HG03196 (cell line): ENCODE measurements around the gene LAMA1.
"Not testable (repeated sequence)": the region's sequence is repeated elsewhere in the genome, so short reads cannot be mapped to it uniquely, and the experiment has no call there.

Experiments used
- ATAC-seq: cut with Tn5 transposase; IDR thresholded peaks from one replicate; pipeline ENCODE4 v1.9.1; 2021; ENCODE audit not compliant: unreplicated experiment

LAMA1 gene, protein sequence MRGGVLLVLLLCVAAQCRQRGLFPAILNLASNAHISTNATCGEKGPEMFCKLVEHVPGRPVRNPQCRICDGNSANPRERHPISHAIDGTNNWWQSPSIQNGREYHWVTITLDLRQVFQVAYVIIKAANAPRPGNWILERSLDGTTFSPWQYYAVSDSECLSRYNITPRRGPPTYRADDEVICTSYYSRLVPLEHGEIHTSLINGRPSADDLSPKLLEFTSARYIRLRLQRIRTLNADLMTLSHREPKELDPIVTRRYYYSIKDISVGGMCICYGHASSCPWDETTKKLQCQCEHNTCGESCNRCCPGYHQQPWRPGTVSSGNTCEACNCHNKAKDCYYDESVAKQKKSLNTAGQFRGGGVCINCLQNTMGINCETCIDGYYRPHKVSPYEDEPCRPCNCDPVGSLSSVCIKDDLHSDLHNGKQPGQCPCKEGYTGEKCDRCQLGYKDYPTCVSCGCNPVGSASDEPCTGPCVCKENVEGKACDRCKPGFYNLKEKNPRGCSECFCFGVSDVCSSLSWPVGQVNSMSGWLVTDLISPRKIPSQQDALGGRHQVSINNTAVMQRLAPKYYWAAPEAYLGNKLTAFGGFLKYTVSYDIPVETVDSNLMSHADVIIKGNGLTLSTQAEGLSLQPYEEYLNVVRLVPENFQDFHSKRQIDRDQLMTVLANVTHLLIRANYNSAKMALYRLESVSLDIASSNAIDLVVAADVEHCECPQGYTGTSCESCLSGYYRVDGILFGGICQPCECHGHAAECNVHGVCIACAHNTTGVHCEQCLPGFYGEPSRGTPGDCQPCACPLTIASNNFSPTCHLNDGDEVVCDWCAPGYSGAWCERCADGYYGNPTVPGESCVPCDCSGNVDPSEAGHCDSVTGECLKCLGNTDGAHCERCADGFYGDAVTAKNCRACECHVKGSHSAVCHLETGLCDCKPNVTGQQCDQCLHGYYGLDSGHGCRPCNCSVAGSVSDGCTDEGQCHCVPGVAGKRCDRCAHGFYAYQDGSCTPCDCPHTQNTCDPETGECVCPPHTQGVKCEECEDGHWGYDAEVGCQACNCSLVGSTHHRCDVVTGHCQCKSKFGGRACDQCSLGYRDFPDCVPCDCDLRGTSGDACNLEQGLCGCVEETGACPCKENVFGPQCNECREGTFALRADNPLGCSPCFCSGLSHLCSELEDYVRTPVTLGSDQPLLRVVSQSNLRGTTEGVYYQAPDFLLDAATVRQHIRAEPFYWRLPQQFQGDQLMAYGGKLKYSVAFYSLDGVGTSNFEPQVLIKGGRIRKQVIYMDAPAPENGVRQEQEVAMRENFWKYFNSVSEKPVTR (N-terminal part only)

DNA sequence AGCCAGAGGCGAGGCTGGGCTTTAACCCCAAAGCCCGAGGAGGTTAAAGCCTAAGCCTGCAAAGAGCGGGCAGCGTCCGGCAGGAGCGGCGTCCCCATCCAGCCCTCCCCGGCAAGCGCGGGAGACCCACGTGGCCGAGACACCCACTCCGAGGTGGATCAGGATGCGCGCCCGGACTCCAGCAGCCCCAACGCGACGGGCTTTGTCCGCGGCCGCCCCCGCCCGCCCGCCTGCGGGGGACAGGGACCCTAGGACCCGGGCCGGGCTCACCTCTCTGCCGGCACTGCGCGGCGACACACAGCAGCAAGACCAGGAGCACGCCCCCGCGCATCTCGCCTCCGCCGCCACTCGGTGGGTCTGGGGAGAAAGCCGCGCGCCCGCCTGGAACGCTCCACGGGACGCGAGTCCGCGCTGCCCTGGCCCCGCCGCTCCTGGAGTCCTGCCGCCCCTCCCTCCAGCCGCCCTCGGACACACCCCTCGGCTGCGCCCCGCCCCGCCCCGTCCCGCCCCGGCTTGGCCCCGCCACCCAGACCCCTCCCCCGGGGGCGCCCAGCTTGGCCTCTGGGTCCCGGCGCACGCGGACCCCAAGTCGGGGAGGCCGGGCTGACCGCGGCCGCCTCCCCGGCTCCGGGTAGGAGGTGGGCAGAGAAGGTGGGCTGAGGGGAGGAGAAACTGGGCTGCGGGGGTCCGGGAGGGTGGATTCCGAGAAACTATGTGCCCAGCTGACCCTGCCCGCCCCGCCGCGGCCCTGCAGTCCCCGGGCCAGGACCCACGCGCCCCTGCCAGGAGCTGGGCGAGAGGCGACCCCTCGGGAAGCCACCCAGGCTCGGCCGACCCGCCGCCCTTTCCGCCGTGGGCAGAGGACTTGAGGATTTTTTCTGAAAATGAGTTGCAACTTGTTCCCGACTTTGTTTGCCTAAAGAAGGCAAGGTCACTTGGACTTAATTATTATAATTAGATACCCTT is at the start of gene LAMA1:
LAMA1 (minus strand) TSS at position 408 of the 966 bp plus-strand sequence; CDS start at position 331, 77 bp downstream.
- no peak for ATAC-seq

DNA sequence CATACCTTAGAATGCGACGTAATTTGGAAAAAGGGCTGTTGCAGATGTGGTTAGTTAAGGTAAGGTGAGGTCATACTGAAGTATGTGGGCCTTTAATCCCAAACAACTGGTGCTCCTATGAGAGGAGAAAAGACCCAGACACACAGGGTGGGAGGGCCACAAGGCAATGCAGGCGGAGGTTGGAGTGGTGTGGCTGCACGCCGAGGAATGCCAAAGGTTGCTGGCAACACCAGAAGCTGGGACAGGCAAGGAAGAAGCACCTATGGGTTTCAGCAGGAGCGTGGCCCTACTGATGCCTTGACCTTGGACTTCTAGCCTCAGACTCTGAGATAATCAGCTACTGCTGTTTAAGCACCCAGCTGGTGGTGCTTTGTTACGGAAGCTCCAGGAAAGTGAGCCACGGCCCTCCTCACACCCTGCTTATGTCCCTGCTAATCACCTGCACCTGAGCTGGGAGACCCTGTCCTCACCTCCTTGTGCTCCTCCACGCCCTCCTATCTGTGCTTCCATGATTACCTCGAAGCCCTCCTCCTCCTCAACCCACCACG is 48.3 kb upstream of the LAMA1 start:
- ATAC-seq: no peak

DNA sequence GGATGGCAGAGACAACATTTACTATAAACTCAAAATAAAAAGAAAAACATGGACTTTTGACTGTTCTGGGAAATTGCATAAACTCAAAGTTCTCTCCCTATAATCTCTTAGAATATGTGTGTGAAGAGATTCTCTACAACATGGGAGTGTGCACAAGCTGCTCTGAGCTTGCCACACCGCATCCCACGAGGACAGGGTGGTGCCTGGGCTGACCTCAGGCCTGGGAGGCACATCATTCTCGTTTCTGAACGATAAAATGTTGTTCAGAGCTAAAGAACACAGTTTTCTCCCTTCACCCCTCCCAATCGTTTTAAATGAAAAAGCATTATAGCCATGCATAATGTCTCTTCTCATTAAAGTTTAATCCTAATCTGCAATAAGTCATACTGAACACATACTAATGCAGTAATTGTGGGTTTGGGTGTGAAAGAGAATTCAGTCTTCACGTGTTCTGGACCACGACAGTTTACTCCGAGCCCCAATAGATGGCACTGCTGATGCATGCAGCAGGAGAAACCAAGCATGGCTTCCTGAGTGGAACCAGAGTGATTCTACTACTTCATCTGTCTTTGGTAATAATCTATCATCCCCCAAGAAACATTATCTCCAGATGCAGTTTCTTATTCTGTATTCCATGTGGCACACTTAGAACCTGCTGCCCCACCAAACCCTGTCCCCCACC is 46.9 kb upstream of the LAMA1 start:
- no peak for ATAC-seq

DNA sequence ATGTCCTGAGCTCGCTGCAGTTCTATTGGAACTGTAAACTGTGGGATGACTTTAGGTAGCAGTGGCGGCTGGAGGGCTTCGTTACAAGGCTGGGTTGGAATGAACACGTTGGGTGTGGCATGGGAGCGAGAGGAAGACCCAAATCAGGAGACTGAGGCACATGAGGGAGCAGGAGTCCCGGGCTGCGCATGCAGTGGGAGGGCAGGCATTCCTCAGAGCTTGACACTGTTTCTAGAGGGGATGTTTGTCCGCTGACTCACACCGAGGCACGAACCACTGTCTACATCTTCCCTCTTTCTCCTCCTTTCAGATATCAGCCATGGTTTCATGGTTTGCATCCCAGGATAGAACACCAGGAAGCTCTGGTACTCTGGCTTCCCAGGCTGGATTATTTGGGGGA is 40.6 kb upstream of the LAMA1 start:
- ATAC-seq: no peak

DNA sequence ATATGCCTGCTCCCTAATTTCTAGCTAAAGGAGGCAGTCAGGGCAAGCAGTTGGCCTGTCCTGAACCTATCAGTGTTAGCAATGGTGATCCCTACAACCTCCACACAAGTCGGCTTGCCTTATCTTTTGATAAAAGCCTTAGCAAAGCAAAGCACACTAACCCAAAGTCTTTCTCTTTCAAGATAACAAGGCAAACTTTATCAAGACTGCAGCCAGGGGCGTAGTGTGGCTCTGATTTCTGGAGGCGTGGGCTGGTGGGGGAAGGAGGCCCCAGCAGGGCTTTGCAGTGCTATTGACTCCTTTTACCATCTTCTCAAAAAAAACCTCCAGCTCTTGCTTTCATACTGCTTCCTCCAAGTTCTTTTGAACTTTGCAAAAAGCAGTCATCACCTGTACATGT is 40.2 kb upstream of the LAMA1 start:
- ATAC-seq: no peak

DNA sequence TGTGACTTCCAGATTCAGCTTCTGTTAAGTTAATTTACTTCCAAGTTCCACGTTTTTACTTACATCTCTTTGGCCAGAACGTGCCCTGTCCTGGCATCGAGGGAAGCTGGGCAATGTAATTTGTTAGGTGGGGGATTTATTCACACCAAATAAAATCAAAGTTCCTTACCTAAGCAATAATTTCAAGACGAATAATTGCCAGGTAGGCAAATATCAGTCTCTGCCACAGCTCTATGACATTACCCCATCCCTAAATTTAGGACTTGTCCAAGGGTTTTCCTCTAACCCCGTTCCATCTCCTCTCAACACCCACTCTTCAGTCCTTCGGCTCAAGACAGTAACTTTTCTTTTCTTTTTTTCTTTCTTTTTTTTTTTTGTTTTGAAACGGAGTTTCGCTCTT is 38.3 kb upstream of the LAMA1 start:
- no peak for ATAC-seq

DNA sequence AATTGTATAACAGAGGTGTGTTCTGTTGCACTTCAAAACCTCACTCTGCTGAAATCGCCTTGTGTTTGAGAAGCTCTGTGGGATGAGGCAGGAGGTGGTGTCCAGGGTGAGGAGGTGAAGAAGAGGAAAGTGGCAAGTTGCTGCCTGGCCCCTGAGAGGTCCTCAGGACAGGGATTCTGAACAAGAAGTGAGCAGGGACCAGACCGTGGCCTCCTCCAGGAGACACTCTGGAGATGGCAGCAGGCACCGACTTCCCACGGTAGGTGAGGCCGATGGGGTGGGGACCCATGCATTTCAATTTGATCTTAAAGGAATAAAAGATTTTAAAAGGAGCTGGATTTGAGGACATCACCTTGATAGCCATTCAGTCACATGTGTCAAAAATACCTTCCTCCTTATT is 37.5 kb upstream of the LAMA1 start:
- no peak for ATAC-seq

DNA sequence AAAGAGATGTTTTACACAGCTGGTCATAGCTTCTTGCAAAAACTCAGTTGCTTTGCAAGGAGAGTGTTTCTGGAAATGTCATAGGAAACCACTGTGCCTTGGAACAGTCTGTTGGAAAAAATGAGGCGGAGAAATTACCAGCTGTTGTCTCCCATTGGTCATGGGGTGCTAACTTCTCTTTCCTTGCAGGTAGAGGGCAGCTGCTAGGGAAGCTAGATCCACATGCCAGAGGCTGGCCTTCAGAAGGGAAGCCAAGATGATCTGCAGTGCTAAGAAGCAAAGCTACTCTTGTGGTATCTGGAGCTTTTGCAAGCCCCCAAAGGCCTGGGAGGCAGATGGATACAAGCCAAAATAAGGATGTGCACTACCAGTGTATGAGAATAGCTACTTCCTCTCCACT is 34.8 kb upstream of the LAMA1 start:
- no peak for ATAC-seq

DNA sequence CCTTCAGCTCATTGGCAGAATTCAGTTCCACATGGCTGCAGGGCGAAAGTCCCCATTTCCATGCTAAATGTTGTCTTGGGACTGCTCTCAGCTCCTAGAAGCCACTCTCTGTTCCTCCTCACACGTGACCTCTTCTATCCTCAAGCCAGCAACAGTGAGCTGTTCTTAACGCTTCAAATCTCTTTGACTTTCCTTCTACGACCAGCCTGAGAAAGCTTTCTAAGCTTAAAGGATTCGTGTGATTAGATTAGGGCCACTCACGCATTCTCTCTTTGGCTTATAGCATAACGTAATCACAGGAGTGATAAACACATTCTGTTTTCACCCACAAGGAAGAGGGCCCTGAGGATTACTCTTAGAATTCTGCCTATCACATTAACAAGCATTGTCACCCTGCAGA is 29.8 kb upstream of the LAMA1 start:
- ATAC-seq: no peak

DNA sequence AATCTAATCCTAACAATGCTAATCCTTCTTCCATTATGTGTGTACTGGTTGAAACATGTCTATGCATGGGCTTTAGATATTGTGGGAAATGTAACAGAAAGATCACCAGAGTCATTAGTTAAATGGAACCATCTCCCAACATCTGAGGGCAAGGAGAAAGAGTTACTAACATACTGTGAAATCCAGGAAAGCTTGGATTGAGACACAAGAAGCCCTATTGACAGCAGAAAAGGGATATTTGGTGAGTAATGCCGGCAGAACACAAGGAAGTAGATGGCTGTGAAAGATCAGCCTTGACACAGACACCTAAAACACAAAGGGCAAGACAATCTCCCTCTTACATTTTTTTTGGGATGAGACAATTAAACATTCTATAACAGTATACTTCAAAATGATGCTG is 28.5 kb upstream of the LAMA1 start:
- ATAC-seq: no peak

DNA sequence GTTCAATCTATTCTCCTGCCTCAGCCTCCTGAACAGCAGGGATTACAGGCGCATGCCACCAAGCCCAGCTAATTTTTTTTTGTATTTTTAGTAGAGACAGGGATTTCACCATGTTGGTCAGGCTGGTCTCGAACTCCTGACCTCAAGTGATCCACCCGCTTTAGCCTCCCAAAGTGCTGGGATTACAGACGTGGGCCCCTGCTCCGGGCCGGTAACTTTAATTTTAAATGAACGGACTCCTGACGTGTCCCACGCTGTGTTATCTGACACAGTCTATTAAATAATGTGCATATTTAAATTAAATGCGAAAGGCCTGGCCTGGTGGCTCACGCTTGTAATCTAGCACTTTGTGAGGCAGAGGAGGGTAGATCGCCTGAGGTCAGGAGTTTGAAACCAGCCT is 27.3 kb upstream of the LAMA1 start:
- ATAC-seq: not testable (repeated sequence)

DNA sequence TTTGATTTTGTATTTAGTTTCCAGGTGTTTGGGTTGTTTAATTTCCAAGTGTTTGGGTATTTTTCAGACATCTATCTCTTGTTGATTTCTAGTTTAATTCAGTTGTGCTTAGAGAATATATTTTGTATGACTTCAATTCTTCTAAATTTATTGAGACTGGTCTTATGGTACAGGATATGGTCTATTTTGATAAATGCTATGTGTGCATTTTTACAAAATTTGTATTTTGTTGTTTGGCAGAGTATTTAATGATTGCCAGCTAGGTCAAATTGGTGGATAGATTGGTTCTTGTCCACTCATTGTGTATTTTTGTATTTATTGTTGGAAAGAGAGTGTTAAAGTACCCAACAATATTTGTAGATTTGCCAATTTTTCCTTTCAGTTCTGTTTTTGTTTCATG is 23.7 kb upstream of the LAMA1 start:
- no peak for ATAC-seq

DNA sequence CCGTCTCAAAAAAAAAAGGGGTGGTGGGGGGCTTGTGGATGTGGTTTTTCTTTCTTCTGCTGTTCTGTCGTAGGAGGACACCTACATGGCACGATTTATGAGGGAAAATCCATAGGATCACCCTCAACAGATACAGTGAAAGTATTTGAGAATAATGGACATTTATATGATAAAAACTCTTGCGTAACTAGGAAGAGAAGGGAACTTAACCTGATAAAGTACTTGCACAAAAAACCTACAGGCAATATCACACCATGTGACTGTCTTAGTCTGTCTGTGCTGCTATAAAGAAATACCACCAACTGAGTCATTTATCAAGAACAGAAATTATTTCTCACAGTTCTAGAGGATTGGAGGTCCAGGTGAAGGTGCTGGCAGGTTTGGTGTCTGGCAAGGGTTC is 21.8 kb upstream of the LAMA1 start:
- ATAC-seq: no peak

DNA sequence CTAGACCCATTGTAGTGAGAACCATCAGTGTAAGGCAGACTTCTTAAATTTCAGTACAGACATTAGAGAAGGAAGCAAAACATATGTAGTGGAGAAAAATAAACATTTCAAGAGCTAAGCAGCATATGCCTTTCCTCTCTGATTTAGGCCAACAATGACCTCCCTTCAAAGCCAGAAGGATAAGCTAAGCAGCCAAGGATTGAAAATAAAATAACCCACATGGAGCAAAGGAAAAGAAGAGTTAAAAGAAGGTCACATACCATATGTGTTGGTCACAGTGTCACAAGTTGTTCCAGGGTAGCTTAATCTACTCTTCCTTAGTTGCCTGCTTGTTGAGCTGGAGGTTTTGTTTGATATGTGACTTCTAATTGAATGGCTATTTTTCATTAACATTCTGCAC is 15.6 kb upstream of the LAMA1 start:
- no peak for ATAC-seq

DNA sequence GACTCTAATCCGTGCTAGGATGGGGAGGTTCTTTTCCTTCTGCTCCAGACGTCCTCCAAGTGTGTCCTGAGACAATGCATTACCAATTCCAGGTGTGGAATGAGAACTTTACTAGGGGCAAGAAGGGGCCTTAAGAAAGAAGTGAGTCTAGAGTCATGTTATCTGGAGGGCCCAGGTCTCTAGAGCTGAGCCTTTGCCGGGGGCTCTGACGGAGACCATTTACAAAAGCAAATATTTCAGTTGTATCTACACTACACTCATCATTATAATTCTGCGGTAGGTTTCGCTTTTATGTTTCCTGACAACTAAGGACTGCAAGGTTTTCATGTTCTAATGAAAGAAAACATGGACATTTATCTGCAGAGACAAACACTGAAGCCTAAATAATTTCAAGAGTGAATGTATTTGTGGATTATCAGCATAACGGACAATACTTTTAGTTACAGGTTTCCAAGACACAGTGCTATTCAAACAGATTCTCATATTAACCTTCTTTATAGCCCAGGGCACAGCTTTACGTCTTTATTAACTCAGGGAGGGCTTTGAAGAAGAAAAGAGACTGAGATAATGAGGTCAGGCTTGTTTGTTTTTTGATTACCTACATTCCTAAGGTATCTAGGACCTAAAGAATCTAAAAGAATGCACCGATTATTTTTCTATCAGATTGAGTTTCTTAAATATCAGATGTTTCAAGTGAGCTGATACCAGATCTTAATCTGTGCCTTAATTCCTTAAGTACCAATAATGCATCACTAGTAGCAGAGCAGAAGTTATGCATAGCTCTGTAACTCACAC is 15.0 kb upstream of the LAMA1 start:
- no peak for ATAC-seq

DNA sequence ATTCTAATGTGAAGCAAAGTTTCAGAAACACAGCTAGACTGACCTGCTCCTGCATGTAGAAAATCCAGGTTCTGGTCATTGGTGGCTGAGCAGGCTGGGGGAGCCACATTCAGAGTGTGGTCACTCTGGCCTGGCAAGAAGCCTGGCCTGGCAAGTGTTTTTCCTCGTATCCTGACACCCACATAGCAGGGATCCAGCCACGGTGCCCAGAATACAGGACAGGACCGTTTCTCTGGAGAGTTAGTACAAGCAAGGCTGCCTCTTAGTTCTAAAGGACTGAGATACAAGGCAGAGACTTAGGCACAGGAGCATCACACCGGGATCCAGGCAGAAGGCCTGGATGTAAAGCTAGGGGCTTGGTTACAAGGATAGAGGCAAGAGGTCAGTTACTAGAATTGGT is 4.8 kb upstream of the LAMA1 start:
- ATAC-seq: no peak

DNA sequence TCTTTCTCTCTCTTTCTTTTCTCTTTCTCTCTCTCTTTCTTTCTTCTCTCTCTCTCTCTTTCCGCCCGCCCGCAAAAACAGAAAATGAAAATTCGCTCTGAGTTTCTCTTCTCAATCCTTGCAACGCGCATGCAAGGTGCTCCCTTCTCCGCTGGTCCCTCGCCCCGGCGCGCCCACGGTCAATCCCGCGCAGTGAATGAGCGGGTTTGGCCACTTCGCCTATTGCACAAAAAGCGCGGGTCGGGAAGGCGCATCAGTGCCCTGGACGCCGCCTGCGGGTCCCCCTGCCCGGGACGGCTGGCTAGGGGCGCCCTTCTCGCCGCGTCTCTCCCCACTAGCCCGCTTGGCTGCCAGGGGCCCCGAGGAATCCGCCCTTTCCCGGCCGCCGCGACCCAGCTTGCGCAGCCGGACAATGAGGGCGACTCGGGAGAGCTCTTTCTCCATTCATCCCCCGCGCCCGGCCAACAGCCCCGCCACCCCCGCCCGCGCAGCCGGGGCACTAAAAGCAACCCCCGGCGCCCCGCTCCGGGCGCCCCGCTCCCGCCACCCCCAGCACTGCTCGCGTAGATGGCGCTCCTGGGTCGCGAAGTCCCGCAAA is 706 bp downstream of the LAMA1 start:
- ATAC-seq: no peak
